Activated CD8-positive, alpha-beta memory T cell treated with anti-CD3 and anti-CD28 coated beads, Interleukin-2, amount 50 U/mL, for 24 hours (primary cell): ENCODE results near the gene EEFSEC.

Experiments used
- DNase-seq: peaks from one replicate; pipeline ENCODE4 v3.0.0-alpha.2; 2020; ENCODE audit errors: extremely low read depth

EEFSEC gene

GRCh38 chr3:128153156-128154041 lies at the start of gene EEFSEC:
Gene EEFSEC, plus strand, starts transcription at chr3:128153481. Its CDS starts 27 bp downstream, at chr3:128153508.
- peak; percentile 60 for DNase-seq

GRCh38 chr3:128107834-128108233 lies 45.4 kb upstream of the EEFSEC start:
- no peak for DNase-seq

- no peak for DNase-seq
These were observed 42.1 kb upstream of the EEFSEC start for GRCh38 chr3:128111147-128111546.

- no peak for DNase-seq
These were observed 40.8 kb upstream of the EEFSEC start for GRCh38 chr3:128112357-128112968.

GRCh38 chr3:128113817-128114794 lies 39.2 kb upstream of the EEFSEC start:
- DNase-seq, result no peak

GRCh38 chr3:128122013-128122412 lies 31.3 kb upstream of the EEFSEC start:
- DNase-seq, result no peak

- DNase-seq, result no peak
These were observed 30.1 kb upstream of the EEFSEC start for GRCh38 chr3:128123156-128123537.

- DNase-seq, result peak; percentile 92
These were observed 29.5 kb upstream of the EEFSEC start, which contains the start of gene RUVBL1 for GRCh38 chr3:128123538-128124368. Gene RUVBL1, minus strand, starts transcription at chr3:128123812. Its CDS starts 88 bp downstream, at chr3:128123724.

- no peak for DNase-seq
These were observed 26.0 kb upstream of the EEFSEC start for GRCh38 chr3:128127236-128127635.

- DNase-seq, result no peak
These were observed 25.0 kb upstream of the EEFSEC start for GRCh38 chr3:128128251-128128650.

GRCh38 chr3:128131897-128132646 lies 21.2 kb upstream of the EEFSEC start:
- DNase-seq, result no peak

GRCh38 chr3:128133273-128133883 lies 19.9 kb upstream of the EEFSEC start:
- no peak for DNase-seq

GRCh38 chr3:128143496-128143895 lies 9.8 kb upstream of the EEFSEC start:
- DNase-seq, result no peak

- no peak for DNase-seq
These were observed 8.6 kb upstream of the EEFSEC start for GRCh38 chr3:128144512-128145187.

- DNase-seq, result no peak
These were observed 8.0 kb upstream of the EEFSEC start for GRCh38 chr3:128145279-128145678.

GRCh38 chr3:128146201-128146600 lies 7.1 kb upstream of the EEFSEC start:
- DNase-seq, result no peak

- DNase-seq, result no peak
These were observed 3.6 kb upstream of the EEFSEC start for GRCh38 chr3:128149650-128150049.

GRCh38 chr3:128151758-128152274 lies 1.5 kb upstream of the EEFSEC start:
- no peak for DNase-seq
